ENCODE results near the gene PTOV1. TPM values are rescaled to one million over a fixed set of nuclear protein-coding genes. Genes with fewer than 3 reads are reported as not detected.
A peak's percentile ranks its signal among the peaks of the same experiment; 100 is the strongest.

PTOV1 gene
- total and polyA plus RNA-seq, 2 of the 4 experiments (the other 2 are of a cell fraction) = 34.4 to 107 TPM

DNA sequence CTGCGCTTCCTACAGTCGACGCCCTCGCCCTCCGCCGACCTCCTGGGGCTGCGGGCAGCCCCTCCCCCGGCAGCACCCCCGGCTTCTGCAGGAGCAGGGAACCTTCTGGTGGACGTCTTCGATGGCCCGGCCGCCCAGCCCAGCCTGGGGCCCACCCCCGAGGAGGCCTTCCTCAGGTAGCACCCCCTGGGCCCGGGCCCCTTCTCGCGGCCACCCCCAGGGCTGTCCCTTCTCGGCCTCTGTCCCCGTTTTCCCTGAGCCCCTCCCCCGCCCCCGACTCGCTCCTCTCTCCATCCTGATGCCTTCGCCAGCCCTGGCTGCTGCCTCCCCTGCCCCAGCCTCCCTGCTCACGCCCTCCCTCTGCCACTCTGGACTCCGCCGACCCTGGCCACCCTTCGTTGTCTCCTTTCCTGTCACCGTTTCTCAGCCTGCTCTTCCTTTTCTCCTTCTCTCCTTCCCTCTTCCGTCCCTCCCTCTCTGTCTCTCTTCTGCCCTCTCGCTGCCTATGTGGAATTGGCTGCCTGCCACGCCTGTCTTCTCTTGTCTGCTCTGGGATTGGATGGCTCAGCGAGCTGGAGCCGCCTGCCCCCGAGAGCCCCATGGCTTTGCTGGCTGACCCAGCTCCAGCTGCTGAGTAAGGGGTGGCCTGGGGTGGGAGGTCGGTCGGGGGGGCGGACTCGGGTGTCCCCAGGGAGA is 48.8 kb upstream of the PTOV1 start:
- no TSS peak for BruUV-seq (replicated peaks)
- H3K4me2 ChIP-seq (ENCODE audit: low read depth, low read length) = peak overlapping the region; percentile 83
- peak overlapping the region; percentile 82 for H3K4ac ChIP-seq (ENCODE audit: low read depth, low read length)
- peak overlapping the region; percentile 60; the same call in 1 of the 2 replicates for H3K18ac ChIP-seq (ENCODE audit: low read depth, low read length)
- peak overlapping the region; percentile 61; the same call in 1 of the 2 replicates for H2AK5ac ChIP-seq (ENCODE audit: low read depth, low read length)
- peaks cover 0 to 20% of the 10 kb centered on the region in 2 experiments; a peak in 1 of 4 replicates for H3K79me1 ChIP-seq (ENCODE audit: low read depth in 1 of 2, low read length in 2 of 2)
- H2BK5ac ChIP-seq (ENCODE audit: low read depth, low read length, poor library complexity, severe bottlenecking) = peak overlapping the region; percentile 69
- peak; percentile 99 for ATAC-seq (ENCODE audit: low read depth)
- no peak overlapping the region for H2BK120ac ChIP-seq (ENCODE audit: low read depth, low read length)
- POLR2A ChIA-PET (ENCODE audit: unreplicated experiment) = interaction anchor here (0.6 kb wide), 1 partner anchor 111 kb away, joined by 4 read pairs; the partner anchor contains the start of gene CPT1C
- H2BK15ac ChIP-seq (ENCODE audit: low read depth, low read length) = no peak overlapping the region
- H2BK20ac ChIP-seq (ENCODE audit: low read depth, low read length) = no peak overlapping the region
- H4K5ac ChIP-seq (ENCODE audit: low read depth, low read length) = peak overlapping the region; percentile 80
- TF ChIP-seq FOS (IDR thresholded peaks at IDR 0.05; ENCODE audit: low read depth, low read length) (peak; percentile 19; the same call in 1 of the 2 replicates), RAD21 (IDR thresholded peaks at IDR 0.05; ENCODE audit: low read length) (peak; percentile 25; the same call in 1 of the 2 replicates), NFE2L2 (IDR thresholded peaks at IDR 0.05; ENCODE audit: low read depth, low read length) (no peak), MXI1 (IDR thresholded peaks at IDR 0.05; ENCODE audit: borderline replicate concordance, low read depth, low read length) (0 out of 2 replicates have a peak, but pooled peaks have one; percentile 14), CHD1 (IDR thresholded peaks at IDR 0.05; ENCODE audit: low read depth, low read length) (no peak), SMC3 (IDR thresholded peaks at IDR 0.05; ENCODE audit: low read depth, low read length) (no peak), MAFK (IDR thresholded peaks at IDR 0.05; ENCODE audit: low read depth, low read length) (no peak)
- TF ChIP-seq, protein P1, sequence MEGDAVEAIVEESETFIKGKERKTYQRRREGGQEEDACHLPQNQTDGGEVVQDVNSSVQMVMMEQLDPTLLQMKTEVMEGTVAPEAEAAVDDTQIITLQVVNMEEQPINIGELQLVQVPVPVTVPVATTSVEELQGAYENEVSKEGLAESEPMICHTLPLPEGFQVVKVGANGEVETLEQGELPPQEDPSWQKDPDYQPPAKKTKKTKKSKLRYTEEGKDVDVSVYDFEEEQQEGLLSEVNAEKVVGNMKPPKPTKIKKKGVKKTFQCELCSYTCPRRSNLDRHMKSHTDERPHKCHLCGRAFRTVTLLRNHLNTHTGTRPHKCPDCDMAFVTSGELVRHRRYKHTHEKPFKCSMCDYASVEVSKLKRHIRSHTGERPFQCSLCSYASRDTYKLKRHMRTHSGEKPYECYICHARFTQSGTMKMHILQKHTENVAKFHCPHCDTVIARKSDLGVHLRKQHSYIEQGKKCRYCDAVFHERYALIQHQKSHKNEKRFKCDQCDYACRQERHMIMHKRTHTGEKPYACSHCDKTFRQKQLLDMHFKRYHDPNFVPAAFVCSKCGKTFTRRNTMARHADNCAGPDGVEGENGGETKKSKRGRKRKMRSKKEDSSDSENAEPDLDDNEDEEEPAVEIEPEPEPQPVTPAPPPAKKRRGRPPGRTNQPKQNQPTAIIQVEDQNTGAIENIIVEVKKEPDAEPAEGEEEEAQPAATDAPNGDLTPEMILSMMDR (conservative IDR thresholded peaks at IDR 0.05; ENCODE audit: low read depth, low read length) = peak; percentile 38
- no peaks in the 10 kb centered on the region for H3K9me1 ChIP-seq (ENCODE audit: insufficient read depth, low read length)
- no peaks in the 10 kb centered on the region for H3K9me3 ChIP-seq (ENCODE audit: control insufficient read depth, insufficient read depth, low read length)
- DNase-seq = peak; percentile 86
- peak overlapping the region; percentile 98 for H2AFZ ChIP-seq (replicated peaks; ENCODE audit: low read length, poor library complexity)
- peak overlapping the region; percentile 48 for H3K4me3 ChIP-seq (ENCODE audit: insufficient read depth, low read depth, low read length)
- H3K27me3 ChIP-seq (ENCODE audit: control insufficient read depth, insufficient read depth, low read length) = no peaks in the 10 kb centered on the region
- H3K23ac ChIP-seq (ENCODE audit: low read depth, low read length) = no peak overlapping the region
- H4K91ac ChIP-seq (ENCODE audit: insufficient read depth, low read depth, low read length) = peak overlapping the region; percentile 89; the same call in 1 of the 2 replicates
- H3K4me1 ChIP-seq (ENCODE audit: control insufficient read depth, insufficient read depth, low read length) = no peaks in the 10 kb centered on the region; the same call in 1 of the 2 replicates
- H3K36me3 ChIP-seq (ENCODE audit: control insufficient read depth, insufficient read depth, low read length) = peaks cover 60% of the 10 kb centered on the region
- H3K27ac ChIP-seq (ENCODE audit: insufficient read depth, low read length) = peak overlapping the region; percentile 74
- H2AK9ac ChIP-seq (replicated peaks; ENCODE audit: low read depth, low read length, poor library complexity) = peak overlapping the region; percentile 98
- peak overlapping the region; percentile 93 for H3K14ac ChIP-seq (replicated peaks; ENCODE audit: low read depth, low read length)
- peaks cover 7% of the 10 kb centered on the region for H4K20me1 ChIP-seq (ENCODE audit: insufficient read depth, low read length)
- intact Hi-C loops (cut with micrococcal nuclease) (loop anchor here (5.0 kb wide), 1 partner anchor 110 kb away; the partner anchor contains the start of gene CPT1C), in situ Hi-C loops (cut with MboI; ENCODE audit: low sequenced_read_pairs) (no loop called here), dilution Hi-C loops (cut with HindIII; ENCODE audit: low sequenced_read_pairs, unreplicated experiment) (no loop called here)
- peak overlapping the region; percentile 40; the same call in 1 of the 2 replicates for H3K56ac ChIP-seq (ENCODE audit: extremely low read depth, insufficient read depth, low read length)
- CTCF ChIA-PET = no interaction called here
- WGBS, 2 experiments (ENCODE audit: extremely low coverage in 2 of 2, insufficient read length in 1 of 2) = 6% methylated on average over 18 of the region's 38 CpGs; no CpG with 5 or more reads in 1 of the 2 experiments
- H3K9ac ChIP-seq (ENCODE audit: low read depth, low read length) = peak overlapping the region; percentile 64
- H4K8ac ChIP-seq (ENCODE audit: low read depth in 2 of 2, low read length in 2 of 2) = peak overlapping the region in 1 of 2 experiments; percentile 97; a peak in 3 of 4 replicates
